ENCODE data around the gene FREM3. TPM values are rescaled to one million over a fixed set of nuclear protein-coding genes. Genes with fewer than 3 reads are reported as not detected.
"Not testable (repeated sequence)": the region's sequence is repeated elsewhere in the genome, so short reads cannot be mapped to it uniquely, and the experiment has no call there.

Gene FREM3
- polyA plus RNA-seq, 4 donors, result 0.09 TPM; not detected in 3

DNA sequence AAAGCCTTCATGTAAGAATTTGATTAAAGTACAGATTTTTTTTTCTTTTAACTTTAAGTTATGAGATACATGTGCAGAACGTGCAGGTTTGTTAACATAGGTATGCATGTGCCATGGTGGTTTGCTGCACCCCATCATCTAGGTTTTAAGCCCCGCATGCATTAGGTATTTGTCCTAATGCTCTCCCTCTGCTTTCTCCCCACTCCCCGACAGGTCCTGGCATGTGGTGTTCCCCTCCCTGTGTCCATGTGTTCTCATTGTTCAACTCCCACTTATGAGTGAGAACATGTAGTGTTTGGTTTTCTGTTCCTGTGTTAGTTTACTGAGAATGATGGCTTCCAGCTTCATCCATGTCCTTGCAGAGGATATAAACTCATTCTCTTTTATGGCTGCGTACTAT, 172.4 kb downstream of the FREM3 start:
- H3K27ac ChIP-seq (ENCODE audit: low read depth in 1 of 3, low read length in 2 of 3); H3K9me3 ChIP-seq (ENCODE audit: control insufficient read depth in 2 of 2, insufficient read depth in 1 of 2, low read depth in 1 of 2, low read length in 1 of 2); H3K4me1 ChIP-seq (ENCODE audit: control insufficient read depth in 3 of 3, insufficient read depth in 2 of 3, low read depth in 1 of 3, low read length in 2 of 3); H3K27me3 ChIP-seq (ENCODE audit: control insufficient read depth in 3 of 3, insufficient read depth in 3 of 3, low read length in 3 of 3); DNase-seq; FAIRE-seq; H3K4me3 ChIP-seq (ENCODE audit: low read depth in 1 of 3, low read length in 3 of 3): not testable (repeated sequence)
- WGBS, 3 donors, result 93 to 95% (median 94%) methylated on average over 4 of the region's 4 CpGs
- H3K36me3 ChIP-seq (ENCODE audit: control insufficient read depth in 3 of 3, insufficient read depth in 2 of 3, low read depth in 1 of 3, low read length in 3 of 3), result peaks cover 0 to 24% (median 16%) of the 10 kb centered on the region in 3 donors

Other genes with a start within 250 kb of the FREM3 start
- 10 to 100 TPM; 13.0 to 49.8 (median 17.6) TPM for gene SMARCA5, start 187.0 kb downstream of the FREM3 start, polyA plus RNA-seq
- gene GYPE, start 204.9 kb upstream of the FREM3 start, polyA plus RNA-seq, result under 1 TPM in 2 of 4 donors, not detected in 2; 0.27 TPM